Activated T-cell treated with anti-CD3 and anti-CD28 coated beads for 4 hours (primary cell): Measurements from ENCODE around the gene CNNM2.
"Not testable (repeated sequence)": the region's sequence is repeated elsewhere in the genome, so short reads cannot be mapped to it uniquely, and the experiment has no call there.

ENCODE experiments used
- DNase-seq: peaks from one replicate; pipeline ENCODE4 v3.0.0-alpha.2; 2020

The CNNM2 gene

GRCh38 chr10:102970562-102971340 is 52.7 kb downstream of the CNNM2 start:
- DNase-seq: no peak

- DNase-seq: no peak
Observed at GRCh38 chr10:102975483-102976379, 57.6 kb downstream of the CNNM2 start.

- DNase-seq: not testable (repeated sequence)
Observed at GRCh38 chr10:102976380-102976726, 58.3 kb downstream of the CNNM2 start.

- DNase-seq: no peak
Observed at GRCh38 chr10:102982296-102982695, 64.2 kb downstream of the CNNM2 start.

- DNase-seq: no peak
Observed at GRCh38 chr10:102984086-102984485, 66.0 kb downstream of the CNNM2 start.

- DNase-seq: no peak
Observed at GRCh38 chr10:102985811-102986210, 67.7 kb downstream of the CNNM2 start.

GRCh38 chr10:102988404-102989314 is 70.6 kb downstream of the CNNM2 start:
- DNase-seq: no peak

GRCh38 chr10:102994531-102995295 is 76.6 kb downstream of the CNNM2 start:
- DNase-seq: no peak

GRCh38 chr10:102996876-102997275 is 78.8 kb downstream of the CNNM2 start:
- DNase-seq: no peak

GRCh38 chr10:102997998-102998397 is 79.9 kb downstream of the CNNM2 start:
- no peak for DNase-seq

GRCh38 chr10:102998399-102998907 is 80.4 kb downstream of the CNNM2 start:
- no peak for DNase-seq

GRCh38 chr10:103000050-103000449 is 82.0 kb downstream of the CNNM2 start:
- not testable (repeated sequence) for DNase-seq

- DNase-seq: no peak
Observed at GRCh38 chr10:103007017-103007416, 88.9 kb downstream of the CNNM2 start.

- no peak for DNase-seq
Observed at GRCh38 chr10:103013416-103013815, 95.3 kb downstream of the CNNM2 start.

- no peak for DNase-seq
Observed at GRCh38 chr10:103019425-103019824, 101.3 kb downstream of the CNNM2 start.

GRCh38 chr10:103021150-103021899 is 103.2 kb downstream of the CNNM2 start:
- no peak for DNase-seq

GRCh38 chr10:103021900-103022293 is 103.8 kb downstream of the CNNM2 start:
- DNase-seq: no peak

GRCh38 chr10:103025696-103026095 is 107.6 kb downstream of the CNNM2 start:
- no peak for DNase-seq

GRCh38 chr10:103038570-103038969 is 120.5 kb downstream of the CNNM2 start:
- DNase-seq: no peak

- no peak for DNase-seq
Observed at GRCh38 chr10:103040418-103040817, 122.3 kb downstream of the CNNM2 start.

GRCh38 chr10:103041391-103041790 is 123.3 kb downstream of the CNNM2 start:
- DNase-seq: no peak
